IPS-20b (cell line): ENCODE data around the gene TOMM7.
A peak's percentile ranks its signal among the peaks of the same experiment; 100 is the strongest.

Experiments used
- H3K27ac ChIP-seq: one replicate; pipeline ENCODE4 v1.5.1; 2013; ENCODE audit warnings: low read length
- H3K27me3 ChIP-seq: 2 replicates; pipeline ENCODE4 v1.6.1; 2013; ENCODE audit warnings: mild to moderate bottlenecking, low read length, inconsistent platforms; ENCODE audit not compliant: insufficient read depth
- H3K36me3 ChIP-seq: 2 replicates; pipeline ENCODE4 v1.6.1; 2013; ENCODE audit warnings: low read depth, mild to moderate bottlenecking, inconsistent platforms, low read length, moderate library complexity; ENCODE audit not compliant: insufficient read depth
- H3K4me1 ChIP-seq: 2 replicates; pipeline ENCODE4 v1.6.1; 2013; ENCODE audit warnings: mild to moderate bottlenecking, control low read depth, inconsistent platforms, low read length, moderate library complexity; ENCODE audit not compliant: insufficient read depth
- H3K4me3 ChIP-seq: 2 replicates; pipeline ENCODE4 v1.5.1; 2013; ENCODE audit warnings: mild to moderate bottlenecking, low read length, inconsistent platforms
- H3K9ac ChIP-seq: 2 replicates; pipeline ENCODE4 v1.6.1; 2013; ENCODE audit warnings: low read depth, mild to moderate bottlenecking, inconsistent platforms, low read length, moderate library complexity
- H3K9me3 ChIP-seq: 2 replicates; pipeline ENCODE4 v1.6.1; 2013; ENCODE audit warnings: mild to moderate bottlenecking, low read depth, low read length, inconsistent platforms; ENCODE audit not compliant: insufficient read depth

The TOMM7 gene

DNA sequence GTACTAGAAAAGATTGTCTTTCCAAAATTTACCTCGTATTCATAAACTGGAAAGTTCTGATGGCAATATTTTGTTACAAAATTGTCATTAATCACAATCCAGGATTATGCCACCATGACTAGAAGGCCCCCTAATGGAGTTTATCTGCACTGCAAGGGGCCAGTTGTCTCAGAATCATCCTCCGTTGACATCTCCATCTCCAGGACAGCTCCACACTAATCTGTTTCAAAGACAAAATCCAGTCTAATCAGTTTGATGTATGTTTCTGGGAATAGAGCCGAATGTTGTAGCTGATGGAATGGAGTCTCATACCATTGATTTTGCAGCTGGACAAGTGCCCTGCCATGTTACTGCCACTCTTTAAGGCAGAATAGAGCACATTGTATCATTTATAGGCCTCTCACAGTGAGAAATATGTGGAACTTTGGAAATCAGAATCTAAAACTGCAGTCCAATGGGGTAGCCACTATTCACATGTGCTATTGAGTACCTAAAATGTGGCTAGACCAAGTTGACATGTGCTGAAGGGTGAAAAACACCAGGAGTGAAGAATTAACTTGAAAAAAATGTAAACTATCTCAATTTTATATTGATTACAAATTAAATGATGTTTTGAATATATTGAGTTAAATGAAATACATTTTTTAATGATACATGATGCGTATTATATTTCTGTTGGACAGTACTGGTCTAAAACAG is 38.3 kb upstream of the TOMM7 start:
- H3K9ac ChIP-seq = no peak overlapping the region
- H3K36me3 ChIP-seq = peaks cover 54% of the 10 kb centered on the region
- H3K27ac ChIP-seq = no peak overlapping the region
- H3K27me3 ChIP-seq = no peaks in the 10 kb centered on the region
- no peak overlapping the region for H3K4me3 ChIP-seq
- no peaks in the 10 kb centered on the region for H3K9me3 ChIP-seq
- peaks cover 4% of the 10 kb centered on the region for H3K4me1 ChIP-seq

DNA sequence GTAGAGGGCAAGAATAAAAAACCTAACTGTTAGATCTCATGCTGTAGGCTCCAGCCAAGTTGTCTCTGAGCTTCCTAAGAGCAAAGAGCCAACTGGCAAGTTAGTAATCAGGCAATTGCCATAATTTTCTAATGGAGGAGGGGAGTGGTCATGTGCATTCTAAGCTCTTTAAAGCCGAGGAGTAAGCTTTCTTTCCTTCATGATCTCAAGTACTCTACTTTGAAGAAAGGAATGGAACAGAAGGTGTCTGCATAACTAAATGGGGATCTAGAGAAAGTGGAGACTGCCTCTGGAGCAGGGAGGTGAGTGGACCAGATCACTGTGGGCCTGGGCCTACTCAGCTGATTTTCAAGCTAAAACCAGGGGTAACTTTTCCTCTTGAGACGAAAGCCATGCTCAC is 37.7 kb upstream of the TOMM7 start:
- no peak overlapping the region for H3K4me3 ChIP-seq
- H3K27me3 ChIP-seq = no peaks in the 10 kb centered on the region
- H3K9ac ChIP-seq = no peak overlapping the region; the same call in 1 of the 2 replicates
- H3K4me1 ChIP-seq = peaks cover 5% of the 10 kb centered on the region
- no peak overlapping the region for H3K27ac ChIP-seq
- H3K9me3 ChIP-seq = no peaks in the 10 kb centered on the region
- H3K36me3 ChIP-seq = peaks cover 57% of the 10 kb centered on the region

DNA sequence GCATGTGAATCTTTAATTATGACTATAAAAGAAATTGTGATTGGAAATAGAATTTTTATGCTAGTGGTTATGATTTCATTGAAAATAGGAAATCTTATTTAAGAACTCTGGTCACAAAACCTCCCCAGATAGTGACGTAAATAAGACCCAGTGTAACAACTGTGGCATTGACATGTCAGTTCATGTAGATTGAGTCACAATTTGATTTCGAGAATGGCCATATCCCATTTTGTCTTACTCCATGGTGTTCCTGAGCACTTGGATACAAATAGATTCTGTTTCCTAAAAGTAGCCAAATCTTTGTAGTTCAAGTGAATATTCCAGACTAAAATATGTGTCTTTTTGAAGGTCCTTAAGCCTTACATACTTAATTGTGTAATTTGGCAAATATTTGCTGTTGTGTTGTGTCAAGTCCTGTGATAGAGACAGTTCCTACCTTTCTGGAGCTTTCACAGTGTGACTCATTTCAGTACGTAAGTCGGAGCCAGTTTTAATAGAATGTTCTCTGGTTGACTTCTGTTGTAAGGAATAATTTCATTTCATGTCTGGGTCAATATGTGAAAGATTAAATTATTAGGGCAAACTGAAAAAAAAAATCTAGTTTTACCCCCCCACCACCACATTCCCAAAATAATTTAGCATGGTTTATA is 37.1 kb upstream of the TOMM7 start:
- Histone ChIP-seq H3K9me3 (no peaks in the 10 kb centered on the region), H3K27ac (no peak overlapping the region), H3K9ac (peak overlapping the region; percentile 8; the same call in 1 of the 2 replicates), H3K27me3 (no peaks in the 10 kb centered on the region), H3K4me1 (peaks cover 8% of the 10 kb centered on the region), H3K36me3 (peaks cover 57% of the 10 kb centered on the region), H3K4me3 (no peak overlapping the region)

DNA sequence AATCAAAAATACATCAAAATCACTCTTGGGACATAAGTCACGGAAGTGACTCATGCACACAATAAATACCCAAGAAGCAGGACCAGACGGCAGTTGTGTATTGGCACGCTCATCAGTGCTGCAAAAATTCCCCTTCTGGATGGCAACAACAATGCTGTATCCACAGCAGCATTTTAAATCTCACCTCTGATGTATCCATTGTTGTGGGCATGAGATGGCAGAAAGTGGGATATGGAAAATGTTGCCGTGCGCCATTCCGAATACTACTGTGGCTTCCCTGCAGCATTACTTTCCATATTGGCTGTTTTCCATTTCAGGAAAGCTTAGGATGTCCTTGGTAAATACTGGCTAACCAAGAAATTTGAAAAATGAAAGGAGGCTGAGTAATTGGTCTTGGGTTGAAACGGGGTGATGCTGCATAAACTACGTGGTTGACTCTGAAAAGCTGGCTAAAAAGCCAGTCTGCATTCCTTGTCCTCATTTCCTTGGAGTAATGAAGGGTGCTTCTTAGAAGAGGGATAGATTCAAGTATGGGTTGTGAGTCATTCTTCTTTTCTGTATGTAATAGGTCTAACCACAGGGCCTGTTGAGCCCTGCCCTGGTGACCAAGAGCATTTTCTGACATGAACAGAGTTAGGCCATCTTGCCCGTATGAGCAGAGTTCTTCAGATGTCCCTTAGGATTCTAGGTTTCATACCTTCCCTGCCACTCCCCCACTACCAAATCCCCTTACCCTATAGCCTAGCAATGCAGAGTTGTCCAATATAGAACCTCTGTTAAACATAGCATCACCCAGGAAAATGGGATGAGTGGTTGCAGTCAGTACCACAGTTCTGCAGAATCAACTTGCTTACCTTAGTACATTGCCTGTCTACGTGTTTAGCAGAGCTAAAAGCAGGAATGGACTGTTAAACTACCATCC is 36.3 kb upstream of the TOMM7 start:
- H3K36me3 ChIP-seq = peaks cover 57% of the 10 kb centered on the region
- no peaks in the 10 kb centered on the region for H3K9me3 ChIP-seq
- H3K4me3 ChIP-seq = no peak overlapping the region
- H3K9ac ChIP-seq = peak overlapping the region; percentile 35; the same call in 1 of the 2 replicates
- no peaks in the 10 kb centered on the region for H3K27me3 ChIP-seq
- peaks cover 8% of the 10 kb centered on the region for H3K4me1 ChIP-seq
- H3K27ac ChIP-seq = no peak overlapping the region

DNA sequence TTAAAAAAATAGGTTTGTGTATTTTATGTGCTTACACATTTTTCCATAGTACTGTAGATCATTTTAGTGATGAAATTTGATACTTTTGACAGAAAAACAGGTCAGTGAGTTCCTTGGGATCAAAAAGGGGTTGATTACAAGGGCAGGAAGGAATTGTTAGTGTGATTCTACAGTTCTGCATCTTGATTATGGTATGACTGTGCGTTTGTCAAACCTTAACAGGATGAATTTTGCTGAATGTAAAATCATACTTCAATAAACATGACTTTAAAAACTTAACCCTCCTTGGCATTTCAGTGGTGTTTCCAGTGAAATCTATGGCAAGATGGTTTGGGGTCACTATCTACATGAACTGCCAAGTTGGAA is 35.6 kb upstream of the TOMM7 start:
- Histone ChIP-seq H3K27me3 (no peaks in the 10 kb centered on the region), H3K4me3 (no peak overlapping the region), H3K4me1 (peaks cover 11% of the 10 kb centered on the region), H3K9me3 (no peaks in the 10 kb centered on the region), H3K27ac (no peak overlapping the region), H3K36me3 (peaks cover 57% of the 10 kb centered on the region), H3K9ac (0 out of 2 replicates have a peak overlapping the region, but pooled peaks have one; percentile 35)

DNA sequence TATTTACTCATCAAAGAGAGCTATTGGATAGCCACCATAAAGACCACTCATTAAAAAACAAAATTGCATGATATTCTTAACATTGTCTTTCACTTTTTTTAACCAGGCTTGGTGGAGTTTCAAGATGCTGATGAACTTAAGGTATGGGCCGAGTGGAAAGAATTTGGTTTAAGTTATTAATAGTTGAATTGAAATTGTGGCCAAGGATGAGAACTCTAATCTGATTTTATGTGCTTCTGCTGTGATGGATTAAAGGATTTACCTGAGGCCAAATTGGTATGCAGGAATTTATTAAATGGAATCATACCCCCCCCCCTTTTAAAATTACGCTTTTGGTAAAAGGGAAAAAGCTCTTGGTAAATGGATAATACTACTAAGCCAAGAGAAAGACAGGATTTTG is 33.8 kb upstream of the TOMM7 start:
- no peaks in the 10 kb centered on the region for H3K9me3 ChIP-seq
- peaks cover 16% of the 10 kb centered on the region for H3K4me1 ChIP-seq
- no peaks in the 10 kb centered on the region for H3K27me3 ChIP-seq
- peaks cover 55% of the 10 kb centered on the region for H3K36me3 ChIP-seq
- peak overlapping the region; percentile 97; the same call in 1 of the 2 replicates for H3K9ac ChIP-seq
- peak overlapping the region; percentile 17; the same call in 1 of the 2 replicates for H3K4me3 ChIP-seq
- no peak overlapping the region for H3K27ac ChIP-seq

DNA sequence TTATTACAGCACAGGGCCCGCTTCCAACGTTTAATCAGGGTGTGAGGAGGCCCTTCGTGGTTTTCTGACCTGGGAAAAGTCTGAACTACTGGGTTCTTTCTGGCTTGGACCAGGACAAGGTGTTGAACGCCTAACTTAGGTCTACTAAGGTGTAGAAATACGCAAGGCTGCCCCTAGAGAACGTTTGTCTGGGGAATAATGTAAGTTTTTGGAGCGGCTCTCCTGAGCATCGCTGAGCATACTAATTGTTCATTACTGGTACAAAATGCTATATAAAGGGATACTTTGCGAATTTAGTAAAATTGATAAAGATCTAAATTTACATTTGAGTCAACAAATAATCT is 32.4 kb upstream of the TOMM7 start:
- H3K4me3 ChIP-seq = peak overlapping the region; percentile 90
- no peaks in the 10 kb centered on the region for H3K9me3 ChIP-seq
- H3K27ac ChIP-seq = peak overlapping the region; percentile 62
- H3K36me3 ChIP-seq = peaks cover 41% of the 10 kb centered on the region
- peaks cover 16% of the 10 kb centered on the region for H3K4me1 ChIP-seq
- peak overlapping the region; percentile 97 for H3K9ac ChIP-seq
- no peaks in the 10 kb centered on the region for H3K27me3 ChIP-seq

DNA sequence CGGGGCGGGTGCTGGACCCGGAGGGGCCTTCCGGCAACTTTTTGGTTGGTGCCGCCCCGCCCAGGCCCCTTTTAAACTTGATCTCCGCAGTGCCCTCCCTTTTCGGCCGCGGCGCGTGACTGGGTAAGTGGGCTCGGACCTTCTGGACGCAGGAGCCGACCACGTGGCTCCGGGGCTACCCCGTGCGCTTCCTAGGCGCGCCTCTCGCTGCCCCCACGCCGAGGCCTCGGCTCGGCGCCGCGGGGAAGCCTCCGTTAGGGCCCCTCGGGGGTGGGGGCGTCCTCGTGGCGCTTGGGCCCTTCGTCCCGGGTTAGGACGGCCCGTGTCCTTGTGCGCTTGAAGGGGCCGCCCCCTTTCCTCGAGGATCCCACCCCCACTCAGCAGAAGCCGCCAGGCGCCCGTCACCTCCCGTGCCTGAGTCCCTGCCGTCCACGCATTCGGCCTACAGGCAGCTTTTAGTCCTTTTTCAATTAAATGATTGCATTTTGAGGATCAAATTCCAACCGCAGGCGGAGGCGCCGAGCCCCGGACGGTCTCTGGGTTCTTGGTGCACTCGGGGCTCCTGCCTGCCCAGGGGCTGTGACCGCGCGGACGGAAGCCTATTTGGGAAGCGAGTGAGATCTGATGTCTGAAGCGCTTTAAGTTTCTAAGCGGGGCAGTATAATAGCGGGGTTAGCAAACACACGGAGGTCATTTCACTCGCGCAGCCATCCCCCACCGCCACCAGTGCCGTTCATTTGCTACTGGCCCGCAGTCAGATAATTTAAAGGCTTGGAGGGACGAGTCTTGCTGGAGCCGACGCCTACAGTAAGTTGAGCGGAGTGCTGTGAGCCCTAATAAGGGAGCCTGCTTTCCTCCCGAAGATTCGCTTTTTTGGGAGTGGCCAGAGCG is 31.8 kb upstream of the TOMM7 start:
- Histone ChIP-seq H3K9me3 (no peaks in the 10 kb centered on the region), H3K27me3 (no peaks in the 10 kb centered on the region), H3K4me1 (peaks cover 16% of the 10 kb centered on the region), H3K36me3 (peaks cover 35% of the 10 kb centered on the region), H3K27ac (peak overlapping the region; percentile 62), H3K9ac (peak overlapping the region; percentile 97), H3K4me3 (peak overlapping the region; percentile 90)

DNA sequence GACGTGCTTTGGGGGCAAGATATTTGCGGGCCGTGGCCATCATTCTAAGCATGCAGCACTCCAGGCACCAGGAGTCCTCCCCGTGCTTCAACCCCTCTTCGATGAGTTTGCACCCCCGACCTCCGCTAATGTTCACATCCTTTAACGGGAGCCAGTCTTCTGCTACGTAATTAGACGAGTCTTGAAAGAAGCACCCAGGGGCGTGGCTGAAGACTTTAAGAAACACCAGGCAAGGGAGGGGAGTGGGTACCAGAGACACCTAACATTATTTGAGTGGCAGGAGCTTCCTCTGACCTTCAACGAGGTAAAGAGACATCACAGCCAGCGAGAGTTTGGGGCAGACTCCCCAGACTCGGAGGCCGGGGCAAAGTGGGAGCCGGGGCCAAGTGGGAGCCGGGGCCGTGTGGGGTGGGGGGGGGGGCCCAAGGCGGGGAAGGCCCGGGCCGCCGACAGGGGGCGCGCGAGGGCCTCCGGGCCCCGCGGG is 31.1 kb upstream of the TOMM7 start:
- H3K9ac ChIP-seq = peak overlapping the region; percentile 46; the same call in 1 of the 2 replicates
- no peaks in the 10 kb centered on the region for H3K9me3 ChIP-seq
- no peaks in the 10 kb centered on the region for H3K27me3 ChIP-seq
- peak overlapping the region; percentile 59; the same call in 1 of the 2 replicates for H3K4me3 ChIP-seq
- no peak overlapping the region for H3K27ac ChIP-seq
- H3K36me3 ChIP-seq = peaks cover 28% of the 10 kb centered on the region
- peaks cover 16% of the 10 kb centered on the region for H3K4me1 ChIP-seq

DNA sequence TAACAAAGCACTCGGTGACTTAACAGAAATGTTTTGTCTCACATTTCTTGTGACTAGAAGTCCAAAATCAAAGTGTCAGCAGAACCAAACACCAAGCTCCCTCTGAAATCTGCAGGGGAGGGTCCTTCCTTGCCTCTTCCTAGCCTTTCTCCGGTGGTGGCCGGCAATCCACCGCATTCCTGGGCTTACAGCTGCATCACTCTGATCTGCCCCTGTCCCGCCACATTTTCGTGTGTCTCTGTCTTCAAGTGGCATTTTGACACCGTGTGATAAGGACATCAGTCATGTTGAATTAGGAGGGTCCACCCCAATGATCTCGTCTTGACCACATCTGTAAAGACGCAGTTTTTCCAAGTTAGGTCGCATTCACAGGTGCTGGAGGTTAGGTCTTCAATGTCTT is 30.5 kb upstream of the TOMM7 start:
- Histone ChIP-seq H3K27me3 (no peaks in the 10 kb centered on the region), H3K36me3 (peaks cover 22% of the 10 kb centered on the region), H3K4me3 (peak overlapping the region; percentile 59; the same call in 1 of the 2 replicates), H3K9ac (no peak overlapping the region), H3K4me1 (peaks cover 13% of the 10 kb centered on the region; the same call in 1 of the 2 replicates), H3K27ac (no peak overlapping the region), H3K9me3 (no peaks in the 10 kb centered on the region)
